H1 (cell line): ENCODE data around the gene EYA4. TPM values are rescaled to one million over a fixed set of nuclear protein-coding genes. Genes with fewer than 3 reads are reported as not detected.

Experiments used
- BACH1 ChIP-seq: IDR thresholded peaks from 2 replicates; pipeline ENCODE4 v1.6.1; 2012; ENCODE audit warnings: low read length, improper control_type of control experiment
- GABPA ChIP-seq: IDR thresholded peaks from 2 replicates; pipeline ENCODE4 v1.6.1; 2011; ENCODE audit warnings: mild to moderate bottlenecking, low read length, moderate library complexity, borderline replicate concordance; ENCODE audit not compliant: insufficient read depth
- POLR2A ChIP-seq, 2 experiments: IDR thresholded peaks; 1 replicate in 1 of 2; 2 replicates in 1 of 2; pipeline ENCODE4 v1.6.1; 2011; ENCODE audit warnings: low read depth in 2 of 2, low read length in 2 of 2, mild to moderate bottlenecking in 2 of 2; ENCODE audit errors: control extremely low read depth in 1 of 2
- RNF2 ChIP-seq: fragments of 200-900, 300-1000 bp; sonication (generic); IDR thresholded peaks from 2 replicates; pipeline ENCODE4 v1.7.1; 2016; ENCODE audit warnings: borderline replicate concordance, low read depth, mild to moderate bottlenecking, antibody characterized with exemption, low read length; ENCODE audit not compliant: poor library complexity, severe bottlenecking; ENCODE audit errors: missing control alignments
- RXRA ChIP-seq: IDR thresholded peaks from 2 replicates; pipeline ENCODE4 v1.6.1; 2011; ENCODE audit warnings: low read depth, mild to moderate bottlenecking, low read length, moderate library complexity; ENCODE audit not compliant: insufficient read depth
- SUZ12 ChIP-seq: fragments of 200-600 bp; sonication (generic); IDR thresholded peaks from 2 replicates; pipeline ENCODE4 v1.6.1; 2012; ENCODE audit warnings: mild to moderate bottlenecking, inconsistent platforms, low read length, moderate library complexity, mixed read lengths
- TAF7 ChIP-seq: optimal IDR thresholded peaks from 2 replicates; pipeline ENCODE3; 2011; ENCODE audit warnings: low read depth, mild to moderate bottlenecking, inconsistent platforms, low read length, moderate library complexity, borderline replicate concordance
- TCF12 ChIP-seq: IDR thresholded peaks from 2 replicates; pipeline ENCODE4 v1.6.1; 2011; ENCODE audit warnings: low read depth, mild to moderate bottlenecking, low read length
- YY1 ChIP-seq: IDR thresholded peaks from 2 replicates; pipeline ENCODE4 v1.6.1; 2011; ENCODE audit warnings: low read depth, mild to moderate bottlenecking, low read length
- polyA plus RNA-seq, 7 experiments: library from polyadenylated mRNA; depleted of rRNA in 3 of 7; stranded (reverse) in 5 of 7; unstranded in 2 of 7; fragments of >200 nt in 5 of 7; fragments of 200-250 nt in 2 of 7; gene quantifications; 1 replicate in 5 of 7; 2 replicates in 1 of 7; 4 replicates in 1 of 7; pipeline versions ENCODE4 v1.2.1 to v1.2.3, GENCODE V29; 2011 to 2013; ENCODE audit warnings: missing spikeins in 2 of 7, mixed read lengths in 2 of 7
- total RNA-seq: library from RNA; stranded (reverse); fragmentation: NEBNext Ultra II Directional; extraction: Animal tissue kit (Norgen Biotek cat#: 25700); gene quantifications from 2 replicates; pipeline ENCODE4 v1.2.1, GENCODE V29; 2021
- TF ChIP-seq, protein P1 (sequence below): IDR thresholded peaks from 2 replicates; pipeline ENCODE4 v1.6.1; 2012; ENCODE audit warnings: low read length, inconsistent platforms

The EYA4 gene
- total and polyA plus RNA-seq, 2 of the 8 experiments (the other 6 are each of a cell fraction or from before 2014, with no cell fraction given), result 0.06 to 0.17 TPM

DNA sequence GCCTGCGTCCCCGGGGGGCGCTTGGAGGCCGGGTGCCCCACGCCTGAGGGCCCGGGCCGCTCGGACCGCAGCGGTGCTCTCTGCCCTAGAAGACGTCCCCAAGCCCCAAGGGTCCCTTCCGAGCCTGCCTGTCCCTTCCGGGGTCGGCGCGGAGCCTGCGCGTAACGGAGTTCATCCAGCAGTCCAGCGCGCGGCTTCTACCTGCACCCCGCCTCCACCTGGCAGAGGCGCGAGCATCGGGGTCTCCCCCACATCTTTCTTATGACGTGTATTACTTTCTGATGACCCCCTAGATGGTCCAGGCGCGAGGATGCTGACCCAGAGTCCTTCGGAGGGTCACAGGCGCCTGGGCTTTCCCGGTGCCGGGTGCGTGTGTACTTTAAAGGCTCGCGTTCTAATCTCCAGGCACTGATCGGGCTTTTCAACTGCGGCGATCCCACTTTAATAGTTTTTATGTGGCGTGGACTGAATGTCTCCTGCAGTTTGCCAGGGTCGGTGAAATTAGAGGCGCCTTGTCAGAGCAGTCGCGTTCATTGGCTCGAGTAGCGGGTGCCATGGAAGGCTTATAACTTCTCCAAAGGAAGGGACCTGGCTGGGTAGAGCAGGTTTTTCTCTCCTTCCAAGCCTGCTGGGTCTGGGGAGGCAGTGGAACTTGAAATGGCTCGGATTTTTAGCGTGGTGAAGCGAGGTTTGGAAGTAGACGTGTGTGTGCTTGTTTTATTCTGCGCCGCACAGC, 912 bp downstream of the EYA4 start (continued):
- TF ChIP-seq RNF2 (no peak), GABPA (no peak), TAF7 (no peak), SUZ12 (peak; percentile 87), TCF12 (no peak), POLR2A (IDR thresholded peaks at IDR 0.05; ENCODE audit: control extremely low read depth in 1 of 2, low read depth in 2 of 2, low read length in 2 of 2) (no peak), BACH1 (no peak), RXRA (no peak), YY1 (no peak)
- TF ChIP-seq, protein P1, sequence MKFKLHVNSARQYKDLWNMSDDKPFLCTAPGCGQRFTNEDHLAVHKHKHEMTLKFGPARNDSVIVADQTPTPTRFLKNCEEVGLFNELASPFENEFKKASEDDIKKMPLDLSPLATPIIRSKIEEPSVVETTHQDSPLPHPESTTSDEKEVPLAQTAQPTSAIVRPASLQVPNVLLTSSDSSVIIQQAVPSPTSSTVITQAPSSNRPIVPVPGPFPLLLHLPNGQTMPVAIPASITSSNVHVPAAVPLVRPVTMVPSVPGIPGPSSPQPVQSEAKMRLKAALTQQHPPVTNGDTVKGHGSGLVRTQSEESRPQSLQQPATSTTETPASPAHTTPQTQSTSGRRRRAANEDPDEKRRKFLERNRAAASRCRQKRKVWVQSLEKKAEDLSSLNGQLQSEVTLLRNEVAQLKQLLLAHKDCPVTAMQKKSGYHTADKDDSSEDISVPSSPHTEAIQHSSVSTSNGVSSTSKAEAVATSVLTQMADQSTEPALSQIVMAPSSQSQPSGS, result no peak
